ENCODE results near the gene GLIPR2. TPM values are rescaled to one million over a fixed set of nuclear protein-coding genes. Genes with fewer than 3 reads are reported as not detected.

The GLIPR2 gene
- polyA plus RNA-seq, 3 donors, result 213 to 528 (median 520) TPM

DNA sequence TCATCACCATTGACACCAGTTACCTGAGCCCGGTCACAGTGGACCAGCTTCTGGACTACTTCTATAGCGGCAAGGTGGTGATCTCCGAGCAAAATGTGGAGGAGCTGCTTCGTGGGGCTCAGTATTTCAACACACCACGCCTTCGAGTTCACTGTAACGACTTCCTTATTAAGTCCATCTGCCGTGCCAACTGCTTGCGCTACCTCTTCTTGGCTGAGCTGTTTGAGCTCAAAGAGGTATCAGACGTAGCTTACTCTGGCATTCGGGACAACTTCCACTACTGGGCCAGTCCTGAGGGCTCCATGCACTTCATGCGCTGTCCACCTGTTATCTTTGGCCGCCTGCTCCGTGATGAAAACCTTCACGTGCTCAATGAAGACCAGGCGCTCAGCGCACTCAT lies 33.2 kb downstream of the GLIPR2 start:
- H3K4me1 Mint-ChIP-seq, result peaks cover 37% of the 10 kb centered on the region

GRCh38 chr9:36170531-36170930 lies 34.0 kb downstream of the GLIPR2 start:
- TF ChIP-seq, protein P1, sequence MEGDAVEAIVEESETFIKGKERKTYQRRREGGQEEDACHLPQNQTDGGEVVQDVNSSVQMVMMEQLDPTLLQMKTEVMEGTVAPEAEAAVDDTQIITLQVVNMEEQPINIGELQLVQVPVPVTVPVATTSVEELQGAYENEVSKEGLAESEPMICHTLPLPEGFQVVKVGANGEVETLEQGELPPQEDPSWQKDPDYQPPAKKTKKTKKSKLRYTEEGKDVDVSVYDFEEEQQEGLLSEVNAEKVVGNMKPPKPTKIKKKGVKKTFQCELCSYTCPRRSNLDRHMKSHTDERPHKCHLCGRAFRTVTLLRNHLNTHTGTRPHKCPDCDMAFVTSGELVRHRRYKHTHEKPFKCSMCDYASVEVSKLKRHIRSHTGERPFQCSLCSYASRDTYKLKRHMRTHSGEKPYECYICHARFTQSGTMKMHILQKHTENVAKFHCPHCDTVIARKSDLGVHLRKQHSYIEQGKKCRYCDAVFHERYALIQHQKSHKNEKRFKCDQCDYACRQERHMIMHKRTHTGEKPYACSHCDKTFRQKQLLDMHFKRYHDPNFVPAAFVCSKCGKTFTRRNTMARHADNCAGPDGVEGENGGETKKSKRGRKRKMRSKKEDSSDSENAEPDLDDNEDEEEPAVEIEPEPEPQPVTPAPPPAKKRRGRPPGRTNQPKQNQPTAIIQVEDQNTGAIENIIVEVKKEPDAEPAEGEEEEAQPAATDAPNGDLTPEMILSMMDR (IDR thresholded peaks at IDR 0.05), result no peak
- Mint-ChIP-seq H3K36me3 (no peaks in the 10 kb centered on the region), H3K9me3 (no peaks in the 10 kb centered on the region), H3K4me3 (no peak overlapping the region), H3K4me1 (peaks cover 30% of the 10 kb centered on the region), H3K27ac (no peak overlapping the region), H3K27me3 (ENCODE audit: low read depth in 3 of 3) (peaks cover 5 to 18% (median 7%) of the 10 kb centered on the region in 3 donors)
- Histone ChIP-seq H4K20me1 (ENCODE audit: insufficient read depth, low read length) (no peaks in the 10 kb centered on the region), H3K4me1 (ENCODE audit: control insufficient read depth in 1 of 2, insufficient read depth in 2 of 2, low read length in 2 of 2) (peaks cover 18 to 21% of the 10 kb centered on the region in 2 donors), H3K4me3 (replicated peaks in 1 of 3; ENCODE audit: low read depth in 2 of 3, low read length in 3 of 3) (no peak overlapping the region), H3K27ac (ENCODE audit: low read depth in 1 of 2, low read length in 2 of 2) (no peak overlapping the region), H3K9me3 (replicated peaks in 1 of 2; ENCODE audit: control insufficient read depth in 1 of 2, insufficient read depth in 1 of 2, low read length in 2 of 2) (no peaks in the 10 kb centered on the region), H3K4me2 (replicated peaks; ENCODE audit: extremely low read depth, low read length, poor library complexity, severe bottlenecking) (no peak overlapping the region), H3K36me3 (replicated peaks in 1 of 2; ENCODE audit: control insufficient read depth in 1 of 2, insufficient read depth in 2 of 2, low read length in 2 of 2) (no peaks in the 10 kb centered on the region), H3K79me2 (ENCODE audit: insufficient read depth, low read length) (no peaks in the 10 kb centered on the region), H3K9ac (ENCODE audit: insufficient read depth, low read length, poor library complexity, severe bottlenecking) (no peak overlapping the region), H2AFZ (ENCODE audit: insufficient read depth, low read depth, low read length, poor library complexity, severe bottlenecking) (no peak overlapping the region), H3K27me3 (ENCODE audit: control insufficient read depth in 2 of 2, insufficient read depth in 2 of 2, low read length in 2 of 2) (no peaks in the 10 kb centered on the region)
- intact Hi-C loops (cut with micrococcal nuclease), result no loop called here
- DNase-seq, result no peak
- 97% methylated on average over 12 of the region's 13 CpGs for WGBS (ENCODE audit: insufficient coverage)

More for the DNA sequence above, 33.2 kb downstream of the GLIPR2 start:
- H3K27me3 ChIP-seq (ENCODE audit: control insufficient read depth in 2 of 2, insufficient read depth in 2 of 2, low read length in 2 of 2), result no peaks in the 10 kb centered on the region
- no peak overlapping the region for H3K9ac ChIP-seq (ENCODE audit: insufficient read depth, low read length, poor library complexity, severe bottlenecking)
- Mint-ChIP-seq H3K27me3 (ENCODE audit: low read depth in 3 of 3) (peaks cover 5 to 18% (median 7%) of the 10 kb centered on the region in 3 donors), H3K36me3 (no peaks in the 10 kb centered on the region), H3K27ac (peak overlapping the region in 2 of 7 donors; percentile 36 to 71), H3K4me3 (peak overlapping the region; percentile 10 to 30), H3K9me3 (no peaks in the 10 kb centered on the region)
- 51% methylated on average over 17 of the region's 17 CpGs for WGBS (ENCODE audit: insufficient coverage)
- no peaks in the 10 kb centered on the region for H3K9me3 ChIP-seq (replicated peaks in 1 of 2; ENCODE audit: control insufficient read depth in 1 of 2, insufficient read depth in 1 of 2, low read length in 2 of 2)
- H3K4me1 ChIP-seq (ENCODE audit: control insufficient read depth in 1 of 2, insufficient read depth in 2 of 2, low read length in 2 of 2), result peaks cover 18 to 28% of the 10 kb centered on the region in 2 donors
- no peaks in the 10 kb centered on the region for H4K20me1 ChIP-seq (ENCODE audit: insufficient read depth, low read length)
- H3K4me3 ChIP-seq (replicated peaks in 1 of 3; ENCODE audit: low read depth in 2 of 3, low read length in 3 of 3), result no peak overlapping the region
- no peaks in the 10 kb centered on the region for H3K36me3 ChIP-seq (replicated peaks in 1 of 2; ENCODE audit: control insufficient read depth in 1 of 2, insufficient read depth in 2 of 2, low read length in 2 of 2)
- H2AFZ ChIP-seq (ENCODE audit: insufficient read depth, low read depth, low read length, poor library complexity, severe bottlenecking), result no peak overlapping the region
- TF ChIP-seq, protein P1 (IDR thresholded peaks at IDR 0.05), result no peak
- intact Hi-C loops (cut with micrococcal nuclease), result loop anchor here (5.0 to 10.0 kb wide), 2 partner anchors 42 to 135 kb away; partner anchors contain the start of gene RECK (in 2 of the 2)
- H3K4me2 ChIP-seq (replicated peaks; ENCODE audit: extremely low read depth, low read length, poor library complexity, severe bottlenecking), result no peak overlapping the region
- peak in 2 of 3 donors; percentile 54 to 75 for DNase-seq
- H3K79me2 ChIP-seq (ENCODE audit: insufficient read depth, low read length), result no peaks in the 10 kb centered on the region
- no peak overlapping the region for H3K27ac ChIP-seq (ENCODE audit: low read depth in 1 of 2, low read length in 2 of 2)
